Peyer's patch (tissue), 4 donors: ENCODE measurements around the gene SORL1.

Source experiments
- POLR2A ChIP-seq, 2 donors: fragments of 450-650 bp; IDR thresholded peaks; one replicate each; pipeline ENCODE4 v1.5.1; 2017; ENCODE audit warnings: antibody characterized with exemption in 2 of 2, mild to moderate bottlenecking in 2 of 2, moderate library complexity in 2 of 2
- TF ChIP-seq, protein P1 (sequence below), 6 experiments: fragments of 450-650 bp in 4 of 6; fragments of 200-600 bp in 2 of 6; sonication (generic) in 1 of 6; IDR thresholded peaks; one replicate each; pipeline ENCODE4 v1.5.1; 2017 to 2019; ENCODE audit warnings: antibody characterized with exemption in 6 of 6, mild to moderate bottlenecking in 3 of 6, moderate library complexity in 1 of 6

DNA sequence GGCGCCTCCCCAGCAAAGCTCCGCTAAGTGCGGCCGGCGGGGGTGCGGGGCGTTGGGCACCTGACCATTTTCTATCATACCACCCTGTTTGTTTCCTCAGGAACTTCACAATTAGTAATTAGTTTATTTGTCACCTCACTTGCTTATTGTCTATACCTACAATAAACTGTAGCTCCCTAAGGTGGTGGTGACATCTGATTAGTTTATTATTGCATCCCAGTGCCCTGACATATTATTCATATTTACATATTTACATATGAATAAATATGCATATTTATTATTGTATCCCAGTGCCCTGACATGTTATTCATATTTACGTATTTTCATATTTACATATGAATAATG, 24.7 kb upstream of the SORL1 start:
- TF ChIP-seq, protein P1, sequence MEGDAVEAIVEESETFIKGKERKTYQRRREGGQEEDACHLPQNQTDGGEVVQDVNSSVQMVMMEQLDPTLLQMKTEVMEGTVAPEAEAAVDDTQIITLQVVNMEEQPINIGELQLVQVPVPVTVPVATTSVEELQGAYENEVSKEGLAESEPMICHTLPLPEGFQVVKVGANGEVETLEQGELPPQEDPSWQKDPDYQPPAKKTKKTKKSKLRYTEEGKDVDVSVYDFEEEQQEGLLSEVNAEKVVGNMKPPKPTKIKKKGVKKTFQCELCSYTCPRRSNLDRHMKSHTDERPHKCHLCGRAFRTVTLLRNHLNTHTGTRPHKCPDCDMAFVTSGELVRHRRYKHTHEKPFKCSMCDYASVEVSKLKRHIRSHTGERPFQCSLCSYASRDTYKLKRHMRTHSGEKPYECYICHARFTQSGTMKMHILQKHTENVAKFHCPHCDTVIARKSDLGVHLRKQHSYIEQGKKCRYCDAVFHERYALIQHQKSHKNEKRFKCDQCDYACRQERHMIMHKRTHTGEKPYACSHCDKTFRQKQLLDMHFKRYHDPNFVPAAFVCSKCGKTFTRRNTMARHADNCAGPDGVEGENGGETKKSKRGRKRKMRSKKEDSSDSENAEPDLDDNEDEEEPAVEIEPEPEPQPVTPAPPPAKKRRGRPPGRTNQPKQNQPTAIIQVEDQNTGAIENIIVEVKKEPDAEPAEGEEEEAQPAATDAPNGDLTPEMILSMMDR (IDR thresholded peaks at IDR 0.05): no peak
- TF ChIP-seq POLR2A (IDR thresholded peaks at IDR 0.05): no peak
